ENCODE measurements around the gene KCNJ9. TPM values are rescaled to one million over a fixed set of nuclear protein-coding genes. Genes with fewer than 3 reads are reported as not detected.

Gene KCNJ9
- total RNA-seq, 1 donor from 2014 or later, result not detected

DNA sequence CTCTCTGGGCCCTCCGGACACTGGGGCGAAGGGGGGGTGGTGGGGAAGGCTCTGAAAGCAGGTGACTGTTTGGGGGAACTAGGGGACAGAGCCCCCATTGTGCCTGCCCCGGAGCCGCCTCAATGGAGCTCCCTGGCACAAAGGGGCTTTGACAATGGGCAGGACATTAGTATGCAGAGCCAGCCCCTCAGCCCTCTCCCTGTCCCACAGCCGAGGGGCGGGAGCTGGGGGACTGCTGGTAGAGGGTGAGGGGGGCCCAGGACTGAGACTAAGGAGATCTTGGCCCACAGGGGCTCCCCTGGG lies 19.2 kb upstream of the KCNJ9 start:
- peaks cover 48% of the 10 kb centered on the region for H3K27me3 Mint-ChIP-seq (ENCODE audit: low read depth, unreplicated experiment)
- FAIRE-seq, result no peak
- H3K36me3 Mint-ChIP-seq (ENCODE audit: low read depth, unreplicated experiment), result no peaks in the 10 kb centered on the region
- Histone ChIP-seq H3K4me1 (ENCODE audit: insufficient read depth, low read length) (no peaks in the 10 kb centered on the region), H3K79me2 (ENCODE audit: insufficient read depth, low read length) (no peaks in the 10 kb centered on the region), H3K9ac (ENCODE audit: low read length) (no peak overlapping the region), H3K27me3 (ENCODE audit: insufficient read depth, low read length) (peaks cover 52% of the 10 kb centered on the region), H3K36me3 (ENCODE audit: insufficient read depth, low read length) (no peaks in the 10 kb centered on the region), H3K4me2 (ENCODE audit: low read length) (no peak overlapping the region), H3K9me3 (ENCODE audit: insufficient read depth, low read depth, low read length) (no peaks in the 10 kb centered on the region), H2AFZ (ENCODE audit: low read depth, low read length) (no peak overlapping the region), H3K27ac (ENCODE audit: low read depth, low read length) (no peak overlapping the region), H3K4me3 (ENCODE audit: insufficient read depth, low read depth, low read length) (no peak overlapping the region), H4K20me1 (ENCODE audit: insufficient read depth, low read length) (no peaks in the 10 kb centered on the region)
- H3K4me3 Mint-ChIP-seq (ENCODE audit: unreplicated experiment), result no peak overlapping the region
- H3K4me1 Mint-ChIP-seq (ENCODE audit: low read depth, unreplicated experiment), result peaks cover 5% of the 10 kb centered on the region
- no peak for DNase-seq (ENCODE audit: low read depth)
- no peak overlapping the region for H3K27ac Mint-ChIP-seq (ENCODE audit: unreplicated experiment)
- peaks cover 2% of the 10 kb centered on the region for H3K9me3 Mint-ChIP-seq (ENCODE audit: unreplicated experiment)
- no peak for TF ChIP-seq EZH2 (IDR thresholded peaks at IDR 0.05; ENCODE audit: insufficient read depth, low read length)
- TF ChIP-seq, protein P1, sequence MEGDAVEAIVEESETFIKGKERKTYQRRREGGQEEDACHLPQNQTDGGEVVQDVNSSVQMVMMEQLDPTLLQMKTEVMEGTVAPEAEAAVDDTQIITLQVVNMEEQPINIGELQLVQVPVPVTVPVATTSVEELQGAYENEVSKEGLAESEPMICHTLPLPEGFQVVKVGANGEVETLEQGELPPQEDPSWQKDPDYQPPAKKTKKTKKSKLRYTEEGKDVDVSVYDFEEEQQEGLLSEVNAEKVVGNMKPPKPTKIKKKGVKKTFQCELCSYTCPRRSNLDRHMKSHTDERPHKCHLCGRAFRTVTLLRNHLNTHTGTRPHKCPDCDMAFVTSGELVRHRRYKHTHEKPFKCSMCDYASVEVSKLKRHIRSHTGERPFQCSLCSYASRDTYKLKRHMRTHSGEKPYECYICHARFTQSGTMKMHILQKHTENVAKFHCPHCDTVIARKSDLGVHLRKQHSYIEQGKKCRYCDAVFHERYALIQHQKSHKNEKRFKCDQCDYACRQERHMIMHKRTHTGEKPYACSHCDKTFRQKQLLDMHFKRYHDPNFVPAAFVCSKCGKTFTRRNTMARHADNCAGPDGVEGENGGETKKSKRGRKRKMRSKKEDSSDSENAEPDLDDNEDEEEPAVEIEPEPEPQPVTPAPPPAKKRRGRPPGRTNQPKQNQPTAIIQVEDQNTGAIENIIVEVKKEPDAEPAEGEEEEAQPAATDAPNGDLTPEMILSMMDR (IDR thresholded peaks at IDR 0.05; ENCODE audit: insufficient read depth, low read depth, low read length), result no peak

DNA sequence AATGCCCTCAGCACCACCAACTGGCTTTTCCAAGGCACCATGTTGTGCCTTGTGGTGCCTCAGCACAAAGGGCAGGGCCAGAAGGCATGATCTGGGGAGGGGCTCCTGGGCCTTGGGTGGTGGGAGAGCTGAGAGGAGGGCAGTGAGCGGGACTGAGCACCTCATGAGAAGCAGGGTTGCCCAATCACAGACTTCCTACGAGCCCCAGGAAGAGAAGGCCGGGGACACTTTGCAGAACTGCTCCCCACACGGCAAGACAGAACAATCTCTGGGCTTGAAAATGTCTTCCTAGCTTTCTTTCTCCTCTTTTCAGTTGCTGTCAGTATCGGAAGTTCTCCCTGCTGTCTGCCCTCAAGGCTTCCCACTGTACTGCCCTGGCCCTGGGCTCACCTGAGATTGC lies 18.2 kb upstream of the KCNJ9 start:
- H3K4me1 ChIP-seq (ENCODE audit: insufficient read depth, low read length), result no peaks in the 10 kb centered on the region
- H3K27me3 Mint-ChIP-seq (ENCODE audit: low read depth, unreplicated experiment), result peaks cover 40% of the 10 kb centered on the region
- H3K9ac ChIP-seq (ENCODE audit: low read length), result no peak overlapping the region
- DNase-seq (ENCODE audit: low read depth) (no peak), FAIRE-seq (no peak)
- TF ChIP-seq, protein P1 (IDR thresholded peaks at IDR 0.05; ENCODE audit: insufficient read depth, low read depth, low read length), result no peak
- TF ChIP-seq EZH2 (IDR thresholded peaks at IDR 0.05; ENCODE audit: insufficient read depth, low read length), result no peak
- no peak overlapping the region for H3K4me3 Mint-ChIP-seq (ENCODE audit: unreplicated experiment)
- no peaks in the 10 kb centered on the region for H3K79me2 ChIP-seq (ENCODE audit: insufficient read depth, low read length)
- H3K9me3 ChIP-seq (ENCODE audit: insufficient read depth, low read depth, low read length), result no peaks in the 10 kb centered on the region
- no peaks in the 10 kb centered on the region for H4K20me1 ChIP-seq (ENCODE audit: insufficient read depth, low read length)
- H3K36me3 Mint-ChIP-seq (ENCODE audit: low read depth, unreplicated experiment), result no peaks in the 10 kb centered on the region
- H3K4me3 ChIP-seq (ENCODE audit: insufficient read depth, low read depth, low read length), result no peak overlapping the region
- H3K4me2 ChIP-seq (ENCODE audit: low read length), result no peak overlapping the region
- peaks cover 52% of the 10 kb centered on the region for H3K27me3 ChIP-seq (ENCODE audit: insufficient read depth, low read length)
- H3K27ac Mint-ChIP-seq (ENCODE audit: unreplicated experiment), result no peak overlapping the region
- peaks cover 6% of the 10 kb centered on the region for H3K4me1 Mint-ChIP-seq (ENCODE audit: low read depth, unreplicated experiment)
- H3K27ac ChIP-seq (ENCODE audit: low read depth, low read length), result no peak overlapping the region
- no peak overlapping the region for H2AFZ ChIP-seq (ENCODE audit: low read depth, low read length)
- H3K36me3 ChIP-seq (ENCODE audit: insufficient read depth, low read length), result no peaks in the 10 kb centered on the region
- H3K9me3 Mint-ChIP-seq (ENCODE audit: unreplicated experiment), result peaks cover 2% of the 10 kb centered on the region

DNA sequence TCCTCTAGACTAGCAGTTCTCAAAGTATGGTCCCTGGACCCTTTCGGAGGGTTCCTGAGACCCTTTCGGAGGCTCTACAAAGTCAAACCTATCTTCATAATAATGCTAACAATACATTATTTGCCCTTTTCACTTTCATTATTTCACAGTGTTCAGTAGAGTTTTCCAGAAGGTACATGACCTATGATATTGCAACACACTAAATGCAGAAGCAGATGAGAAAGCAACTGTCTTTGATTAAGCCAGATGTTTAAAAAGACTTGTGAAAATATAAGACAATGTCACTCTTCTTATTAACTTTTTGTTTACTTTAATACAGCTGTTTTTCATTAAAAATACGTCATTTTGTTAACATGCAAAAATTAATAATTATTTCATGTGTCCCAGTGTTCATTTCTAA lies 17.2 kb upstream of the KCNJ9 start:
- Mint-ChIP-seq H3K9me3 (ENCODE audit: unreplicated experiment) (peaks cover 2% of the 10 kb centered on the region), H3K4me3 (ENCODE audit: unreplicated experiment) (no peak overlapping the region), H3K27ac (ENCODE audit: unreplicated experiment) (no peak overlapping the region), H3K36me3 (ENCODE audit: low read depth, unreplicated experiment) (no peaks in the 10 kb centered on the region), H3K4me1 (ENCODE audit: low read depth, unreplicated experiment) (peaks cover 6% of the 10 kb centered on the region), H3K27me3 (ENCODE audit: low read depth, unreplicated experiment) (peaks cover 42% of the 10 kb centered on the region)
- no peaks in the 10 kb centered on the region for H3K79me2 ChIP-seq (ENCODE audit: insufficient read depth, low read length)
- H3K27me3 ChIP-seq (ENCODE audit: insufficient read depth, low read length), result peaks cover 55% of the 10 kb centered on the region
- no peak overlapping the region for H2AFZ ChIP-seq (ENCODE audit: low read depth, low read length)
- H4K20me1 ChIP-seq (ENCODE audit: insufficient read depth, low read length), result no peaks in the 10 kb centered on the region
- H3K4me2 ChIP-seq (ENCODE audit: low read length), result no peak overlapping the region
- DNase-seq (ENCODE audit: low read depth), result no peak
- no peaks in the 10 kb centered on the region for H3K4me1 ChIP-seq (ENCODE audit: insufficient read depth, low read length)
- H3K4me3 ChIP-seq (ENCODE audit: insufficient read depth, low read depth, low read length), result no peak overlapping the region
- no peak for FAIRE-seq
- no peaks in the 10 kb centered on the region for H3K36me3 ChIP-seq (ENCODE audit: insufficient read depth, low read length)
- no peak overlapping the region for H3K9ac ChIP-seq (ENCODE audit: low read length)
- H3K27ac ChIP-seq (ENCODE audit: low read depth, low read length), result no peak overlapping the region
- TF ChIP-seq EZH2 (IDR thresholded peaks at IDR 0.05; ENCODE audit: insufficient read depth, low read length), result no peak
- TF ChIP-seq, protein P1 (IDR thresholded peaks at IDR 0.05; ENCODE audit: insufficient read depth, low read depth, low read length), result no peak
- H3K9me3 ChIP-seq (ENCODE audit: insufficient read depth, low read depth, low read length), result no peaks in the 10 kb centered on the region

All from astrocyte (in vitro differentiated cells and primary cell).